Measurements from ENCODE around the gene GRB14.
"Not testable (repeated sequence)": the region's sequence is repeated elsewhere in the genome, so short reads cannot be mapped to it uniquely, and the experiment has no call there.

Gene GRB14

DNA sequence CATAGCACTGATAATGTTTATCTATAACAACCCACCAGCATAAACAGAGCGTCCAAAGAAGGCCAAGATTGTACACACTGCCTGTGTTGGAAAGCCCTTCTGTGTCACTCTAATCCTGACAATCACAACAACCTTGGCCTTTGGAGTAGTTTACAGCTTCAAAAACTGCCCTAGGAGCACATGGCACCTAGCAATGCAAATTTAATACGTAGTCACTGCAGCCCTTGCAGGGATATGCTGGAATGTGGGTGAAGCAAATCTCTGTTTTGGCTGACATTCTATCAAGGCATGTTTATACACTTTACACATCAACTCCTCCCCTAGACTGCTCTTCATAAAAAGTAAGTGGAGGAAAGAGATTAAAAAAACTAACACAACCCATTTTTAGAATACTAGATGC, 66.8 kb downstream of the GRB14 start:
- no peak for DNase-seq

DNA sequence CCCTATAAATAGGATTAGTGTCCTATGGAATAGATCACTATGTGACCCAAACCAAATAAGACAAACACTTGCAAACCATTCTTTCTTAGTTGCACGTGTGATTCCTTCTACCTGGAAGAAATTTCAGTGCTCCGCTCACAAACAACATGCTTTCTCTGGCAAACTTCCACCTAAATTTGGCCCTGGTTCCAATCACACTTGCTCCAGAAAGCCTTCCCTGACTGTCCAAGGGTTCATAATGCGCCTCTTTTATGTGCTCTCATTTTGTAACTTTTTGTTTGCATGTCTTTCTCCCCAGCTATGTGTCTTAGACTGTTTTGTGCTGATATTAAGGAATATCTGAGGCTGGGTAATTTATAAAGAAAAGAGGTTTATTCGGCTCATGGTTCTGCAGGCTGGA, 69.8 kb downstream of the GRB14 start:
- no peak for DNase-seq

DNA sequence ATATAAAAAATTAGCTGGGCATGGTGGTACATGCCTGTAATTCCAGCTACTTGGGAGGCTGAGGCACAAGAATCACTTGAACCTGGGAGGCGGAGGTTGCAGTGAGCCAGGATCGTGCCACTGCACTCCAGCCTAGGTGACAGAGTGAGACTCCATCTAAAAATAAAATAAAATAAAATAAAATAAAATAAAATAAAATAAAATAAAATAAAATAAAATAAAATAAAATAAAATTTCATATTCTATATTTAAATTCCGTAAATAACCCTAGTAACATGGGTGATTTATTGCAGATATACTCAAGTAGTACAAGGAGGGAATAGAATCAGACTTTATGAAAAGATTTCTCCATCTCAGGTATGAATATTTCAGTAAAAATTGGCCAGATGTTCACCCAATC, 71.6 kb downstream of the GRB14 start:
- DNase-seq, result not testable (repeated sequence)

DNA sequence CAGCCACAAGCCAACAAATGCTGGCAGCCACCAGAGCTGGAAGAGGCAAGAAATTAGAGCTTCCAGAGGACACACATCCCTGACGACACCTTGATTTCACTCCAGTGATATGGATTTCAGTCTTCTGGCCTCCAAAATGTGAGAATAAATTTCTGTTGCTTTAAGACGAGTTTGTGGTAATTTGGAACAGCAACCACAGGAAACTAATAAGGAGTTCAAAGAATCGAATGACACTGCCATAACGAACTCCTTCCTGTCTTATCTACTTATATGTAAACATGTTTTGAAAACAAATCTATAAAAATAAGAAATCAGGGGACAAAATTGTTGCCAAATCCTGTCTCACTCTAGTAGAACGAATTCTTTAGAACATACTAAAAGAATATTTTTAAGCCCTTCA, 75.8 kb downstream of the GRB14 start:
- no peak for DNase-seq

DNA sequence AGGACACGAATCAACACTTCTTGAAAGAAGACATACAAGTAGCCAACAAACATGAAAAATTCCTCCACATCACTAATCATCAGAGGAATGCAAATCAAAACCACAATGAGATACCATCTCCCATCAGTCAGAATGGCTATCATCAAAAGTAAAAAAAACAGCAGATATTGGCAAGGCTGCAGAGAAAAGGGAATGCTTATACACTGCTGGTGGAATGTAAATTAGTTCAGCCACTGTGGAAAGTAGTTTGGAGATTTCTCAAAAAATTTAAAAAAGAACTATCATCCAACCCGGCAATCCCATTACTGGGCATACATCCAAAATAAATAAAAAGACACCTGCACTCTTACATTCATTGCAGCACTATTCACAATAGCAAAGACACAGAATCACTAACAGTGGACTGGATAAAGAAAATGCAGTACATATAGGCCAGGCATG, 78.7 kb downstream of the GRB14 start:
- no peak for DNase-seq

DNA sequence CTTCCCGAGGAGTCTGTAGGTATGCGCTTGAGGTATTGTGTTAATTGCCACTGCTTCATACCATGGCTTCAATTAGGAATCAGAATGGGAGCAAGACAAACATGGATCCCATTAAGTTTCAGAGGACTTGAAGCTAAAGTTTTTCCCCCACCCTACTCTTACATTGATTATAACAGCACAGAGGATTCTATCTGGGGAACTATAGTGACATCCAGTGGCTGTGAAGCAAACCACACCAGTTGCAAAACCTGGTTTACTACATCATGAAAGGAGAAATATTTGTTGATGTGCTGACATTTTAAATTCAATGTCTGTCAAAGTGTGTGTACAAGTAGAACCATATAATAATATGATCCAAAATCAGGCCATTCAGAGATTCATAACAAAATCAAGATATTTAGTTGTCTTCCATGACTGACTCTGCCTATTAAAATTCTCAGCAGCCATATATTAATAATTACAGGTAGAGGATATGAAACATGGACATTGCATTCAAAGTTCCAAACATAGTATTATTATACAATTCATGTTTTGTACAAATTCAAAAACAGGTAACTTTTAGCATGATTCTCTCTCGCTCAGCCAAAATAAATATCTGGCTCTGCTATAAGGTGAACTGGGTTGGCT, 82.9 kb downstream of the GRB14 start:
- DNase-seq, result no peak

DNA sequence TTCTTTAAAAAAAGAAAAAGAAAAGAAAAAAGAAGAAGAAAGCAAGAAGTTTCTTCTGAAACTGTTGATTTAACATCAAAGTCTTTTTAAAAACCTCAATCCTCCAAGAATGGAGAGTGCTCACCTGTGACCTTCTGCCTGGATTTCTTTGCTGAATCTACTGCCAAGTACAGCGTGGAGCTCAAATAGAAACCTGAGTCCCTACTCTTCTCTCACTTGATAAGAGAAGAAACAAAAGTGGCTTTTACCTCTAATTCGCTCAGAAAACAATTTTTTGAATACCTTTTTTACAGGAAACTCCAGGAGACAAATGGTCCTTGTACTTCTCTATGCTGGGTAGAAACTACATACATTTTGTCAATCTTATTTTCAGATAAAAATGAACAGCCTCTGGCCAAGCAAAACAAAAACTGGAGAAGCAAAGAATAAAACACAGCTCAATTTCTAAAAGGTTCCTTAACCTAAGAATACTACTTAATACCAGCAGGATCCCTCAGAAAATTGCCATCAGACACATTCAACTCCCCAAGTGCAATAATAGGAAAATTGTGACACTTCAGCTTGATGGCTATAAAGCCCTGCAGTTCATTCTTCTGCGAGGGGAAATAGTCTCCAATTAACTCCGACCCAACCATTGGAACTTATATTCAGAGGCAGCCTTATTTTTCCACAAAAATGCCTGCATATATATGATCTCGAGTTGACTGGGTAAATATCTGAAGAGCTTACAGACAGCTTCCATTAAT, 85.8 kb downstream of the GRB14 start:
- DNase-seq, result no peak

DNA sequence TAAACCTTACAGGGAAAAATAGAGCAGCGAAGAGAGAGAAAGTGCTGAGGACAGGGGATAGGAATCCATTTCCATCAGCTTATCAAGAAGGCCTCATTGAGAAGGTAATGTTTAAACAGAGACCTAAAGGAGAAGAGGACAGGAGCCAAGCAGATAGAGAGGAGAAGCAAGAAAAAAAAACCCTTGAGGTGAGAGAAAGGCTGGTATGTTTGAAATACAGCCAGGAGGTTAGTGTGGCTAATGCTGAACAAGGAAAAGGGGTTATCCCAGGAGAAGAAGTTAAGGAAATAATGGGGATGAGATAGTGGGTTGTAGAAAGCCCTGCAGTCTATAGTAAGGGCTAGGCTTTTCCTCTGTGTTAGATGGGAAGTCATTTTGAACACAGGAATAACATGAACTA, 90.8 kb downstream of the GRB14 start:
- DNase-seq, result no peak

DNA sequence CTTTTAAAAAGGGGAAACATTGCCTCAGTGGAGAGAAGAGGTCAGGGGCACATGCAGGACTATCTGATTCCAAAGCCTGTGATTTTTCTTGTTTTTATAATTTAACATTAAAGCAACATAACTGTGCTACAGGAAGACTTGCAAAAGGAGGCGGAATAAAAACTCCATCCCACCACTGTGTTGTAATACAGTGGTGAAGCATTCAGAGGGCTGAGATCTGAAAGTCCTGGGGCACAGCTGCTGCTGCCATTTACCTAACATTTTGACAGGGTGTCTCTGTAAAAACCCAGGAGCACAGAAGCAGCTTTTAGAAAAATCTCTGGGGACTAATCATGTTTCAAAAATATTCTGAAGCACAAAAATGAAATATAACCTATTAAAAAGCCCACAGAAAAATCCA, 97.6 kb downstream of the GRB14 start:
- DNase-seq, result no peak

DNA sequence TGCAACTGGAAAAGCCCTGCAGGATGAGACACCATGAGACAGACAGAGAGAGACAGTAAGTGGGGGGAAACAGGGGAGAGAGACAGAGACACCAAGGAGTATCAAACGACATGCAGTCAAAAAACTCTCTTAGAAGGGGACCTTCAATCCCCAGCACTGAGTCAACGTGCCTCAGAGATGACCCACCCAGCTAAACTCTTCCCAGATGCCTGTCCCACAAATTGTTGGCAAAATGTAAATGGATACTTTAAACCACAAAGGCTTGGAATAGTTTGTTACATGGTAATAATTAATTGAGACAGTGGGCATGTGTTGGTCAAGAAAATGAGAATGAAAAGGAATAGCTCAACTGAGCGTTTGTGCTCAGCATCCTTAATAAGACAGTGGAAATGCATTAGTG, 98.3 kb downstream of the GRB14 start:
- no peak for DNase-seq

DNA sequence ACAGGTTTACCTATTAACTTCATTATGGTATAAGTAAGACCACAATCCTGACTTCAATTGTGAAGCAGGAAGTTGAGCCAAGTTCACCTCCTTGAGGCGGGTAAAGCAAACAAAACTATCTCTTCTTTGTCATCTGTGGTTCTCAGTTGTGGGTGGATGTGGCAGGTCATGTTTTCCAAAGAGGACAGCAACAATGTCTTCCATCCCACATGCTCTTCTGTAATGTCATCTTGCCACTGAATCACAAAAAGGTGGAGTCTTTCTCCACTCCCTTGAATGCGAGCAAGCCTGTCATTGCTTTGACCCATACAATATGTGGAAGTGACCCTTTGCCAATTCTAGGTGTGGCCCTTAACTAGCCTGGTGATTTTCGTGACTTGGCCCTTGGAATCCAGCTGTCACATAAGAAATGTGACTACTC, 98.7 kb downstream of the GRB14 start:
- DNase-seq, result no peak

DNA sequence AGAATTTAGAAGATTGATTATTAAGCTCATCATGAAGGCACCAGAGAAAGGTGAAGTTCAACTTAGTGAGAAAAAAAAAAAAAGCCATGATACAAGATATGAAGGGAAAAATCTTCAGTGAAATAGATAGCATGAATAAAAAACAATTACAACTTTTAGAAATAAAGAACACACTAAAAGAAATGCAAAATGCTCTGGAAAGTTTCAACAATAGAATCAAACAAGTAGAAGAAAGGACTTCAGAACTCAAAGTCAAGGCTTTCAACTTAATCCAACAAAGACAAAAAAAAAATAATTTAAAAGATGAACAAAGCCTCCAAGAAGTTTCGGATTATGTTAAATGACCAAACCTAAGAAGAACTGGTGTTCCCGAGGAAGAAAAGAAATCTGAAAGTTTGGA, 105.5 kb downstream of the GRB14 start:
- DNase-seq, result no peak

DNA sequence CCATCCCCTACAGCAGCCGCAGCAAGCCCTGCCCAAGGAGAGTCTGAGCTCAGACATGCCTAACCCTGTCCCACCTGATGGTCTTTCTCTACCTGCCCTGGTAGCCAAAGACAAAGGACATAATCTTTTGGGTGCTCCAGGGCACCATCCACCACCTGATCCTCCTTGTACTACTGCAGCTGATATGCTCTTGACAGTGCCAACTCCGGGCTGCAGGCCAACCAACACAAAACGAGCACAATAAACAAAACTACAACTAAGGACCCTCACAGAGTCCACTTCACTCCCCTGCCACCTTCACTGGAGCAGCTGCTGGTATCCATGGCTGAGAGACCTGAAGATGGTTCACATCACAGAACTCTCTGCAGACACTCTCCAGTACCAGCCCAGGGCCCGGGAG, 106.3 kb downstream of the GRB14 start:
- DNase-seq, result no peak

DNA sequence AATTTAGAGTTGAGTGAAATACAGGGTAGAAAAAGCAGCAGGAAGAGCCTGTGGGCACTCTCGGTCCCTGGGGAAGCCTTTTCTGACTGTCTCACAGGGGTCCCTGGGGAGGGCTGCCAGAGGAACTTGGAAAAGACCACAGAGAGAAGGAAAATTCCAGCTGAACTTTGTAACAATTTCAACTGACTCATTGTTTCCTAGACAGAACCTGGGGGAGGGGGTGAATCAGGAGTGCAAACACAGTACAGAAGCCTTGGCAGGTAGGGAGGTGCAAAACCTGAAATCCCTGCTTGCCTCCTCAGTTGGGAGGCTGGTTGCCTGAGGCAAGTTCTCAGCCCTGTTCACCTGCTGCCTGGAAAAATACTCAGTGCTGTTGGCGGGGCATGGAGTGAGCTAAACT, 106.8 kb downstream of the GRB14 start:
- no peak for DNase-seq

DNA sequence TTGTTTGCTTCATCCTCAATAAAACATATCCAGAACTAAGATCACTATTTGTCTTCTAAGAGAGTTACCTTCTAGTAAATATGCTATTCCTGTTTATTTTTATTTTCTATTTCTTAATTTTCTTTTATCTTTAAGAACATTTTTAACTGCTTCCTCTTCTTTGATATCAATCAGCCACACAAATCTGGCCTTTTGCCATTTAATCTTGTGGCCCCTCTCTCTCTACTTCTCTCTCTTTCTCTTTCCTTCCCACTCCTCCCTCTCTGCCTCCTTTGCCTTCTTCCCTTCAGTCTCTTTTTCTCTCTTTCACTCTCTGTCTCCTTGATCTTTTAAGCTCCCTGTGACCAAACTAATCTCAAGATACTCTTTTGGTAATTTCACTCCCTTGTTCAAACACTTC, 108.4 kb downstream of the GRB14 start:
- no peak for DNase-seq

DNA sequence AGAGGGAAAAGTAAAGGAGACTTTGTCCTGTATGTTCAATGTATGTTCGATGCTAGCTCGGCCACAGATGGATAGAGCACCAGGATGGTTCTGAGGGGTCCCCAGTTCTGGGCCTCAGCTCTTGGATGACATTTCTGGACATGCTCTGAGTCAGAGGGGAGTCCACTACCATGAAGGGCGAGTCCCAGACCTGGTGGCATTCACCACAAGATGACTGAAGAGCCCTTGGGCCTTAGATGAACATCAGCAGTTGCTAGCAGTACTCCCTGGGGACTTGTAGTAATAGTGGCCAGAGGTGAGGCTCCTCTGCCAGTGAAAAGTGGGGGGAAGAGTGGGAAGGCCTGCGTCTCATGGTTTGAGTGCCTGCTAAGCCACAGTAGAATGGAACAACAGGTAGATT, 109.5 kb downstream of the GRB14 start:
- no peak for DNase-seq

DNA sequence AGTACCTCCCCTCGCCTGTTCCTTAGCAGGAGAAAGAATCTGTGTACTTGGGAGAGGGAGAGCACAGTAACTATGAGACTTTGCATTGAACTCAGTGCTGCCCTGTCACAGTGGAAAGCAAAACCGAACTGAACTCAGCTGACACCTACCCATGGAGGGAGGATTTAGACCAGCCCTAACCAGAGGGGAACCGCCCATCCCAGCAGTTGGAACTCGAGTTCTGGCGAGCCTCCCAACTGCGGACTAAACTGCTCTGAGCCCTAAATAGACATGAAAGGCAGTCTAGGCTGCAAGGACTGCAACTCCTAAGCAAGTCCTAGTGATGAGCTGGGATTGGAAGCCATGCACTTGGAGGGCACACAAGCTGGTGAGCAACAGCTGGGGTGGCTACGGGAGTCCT, 110.4 kb downstream of the GRB14 start:
- no peak for DNase-seq

DNA sequence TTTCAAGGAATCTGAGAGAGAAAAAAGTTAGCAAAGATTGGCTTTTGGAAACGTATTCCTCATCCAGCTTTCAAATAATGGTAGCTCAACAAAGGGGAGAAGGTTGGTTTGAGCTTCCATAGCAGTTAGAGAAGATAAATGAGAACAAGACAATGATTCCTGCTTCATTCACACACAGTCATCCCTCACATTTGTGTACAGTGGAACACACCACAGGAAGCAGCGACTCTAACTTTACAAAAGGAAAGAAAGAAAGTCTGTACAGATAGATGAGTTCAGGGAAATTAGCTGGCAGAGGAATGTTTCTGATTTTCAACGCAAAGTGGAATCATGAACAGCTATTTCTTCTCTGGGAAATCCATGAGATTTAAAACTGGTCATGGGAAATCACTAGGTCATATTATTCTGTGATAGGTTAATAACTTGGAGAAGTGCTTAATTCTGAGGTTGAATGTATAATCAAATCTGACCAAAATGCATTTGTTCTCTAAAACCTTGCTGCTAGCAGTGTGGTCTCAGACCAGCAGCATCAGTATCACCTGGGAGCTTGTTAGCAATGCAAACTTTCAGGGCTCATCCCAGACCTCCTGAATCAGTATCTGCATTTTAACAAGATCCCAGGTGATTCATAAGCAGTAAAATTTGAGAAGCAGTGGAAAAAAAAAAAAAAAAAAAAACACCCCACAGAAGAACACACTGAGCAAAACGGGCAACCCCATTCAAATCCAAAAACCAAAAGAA, 112.0 kb downstream of the GRB14 start:
- DNase-seq, result no peak

DNA sequence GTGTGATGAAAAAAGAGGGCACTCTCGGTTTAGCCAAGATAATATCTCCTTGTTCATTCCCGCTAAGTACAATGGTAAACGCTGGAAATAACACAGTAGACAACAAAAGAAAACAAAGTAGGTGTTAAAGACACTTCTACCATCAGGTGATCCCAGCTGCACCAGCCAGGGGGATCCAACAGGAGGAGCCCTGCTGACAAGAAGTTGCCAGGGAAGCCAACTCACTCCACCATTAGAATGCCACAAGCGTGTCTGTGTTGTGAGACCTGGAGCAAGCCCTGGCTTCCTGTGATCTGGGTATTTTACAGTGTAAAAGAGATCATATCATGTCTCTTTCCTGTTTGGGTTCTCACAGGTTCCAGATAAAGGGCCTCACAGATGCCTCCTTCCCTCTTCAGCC, 117.0 kb downstream of the GRB14 start:
- DNase-seq, result no peak

DNA sequence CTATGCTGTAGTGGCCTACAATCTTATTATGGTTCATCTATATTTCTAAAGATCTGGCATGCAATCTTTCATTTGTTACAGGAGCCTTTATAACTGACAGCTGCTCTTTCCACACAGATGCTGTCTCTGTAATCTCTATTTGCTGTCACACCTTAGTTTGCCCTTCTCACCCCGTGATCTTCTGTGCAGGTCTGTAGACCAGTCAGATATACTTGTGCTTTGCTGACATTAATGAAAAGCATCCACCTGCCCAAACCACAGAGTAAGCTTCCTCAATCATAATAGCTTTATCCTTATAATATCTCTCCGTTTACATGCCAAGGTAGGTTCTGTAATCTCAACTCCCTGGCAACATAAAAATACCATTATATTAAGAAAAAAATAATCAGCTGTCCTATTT, 122.4 kb downstream of the GRB14 start:
- no peak for DNase-seq

DNA sequence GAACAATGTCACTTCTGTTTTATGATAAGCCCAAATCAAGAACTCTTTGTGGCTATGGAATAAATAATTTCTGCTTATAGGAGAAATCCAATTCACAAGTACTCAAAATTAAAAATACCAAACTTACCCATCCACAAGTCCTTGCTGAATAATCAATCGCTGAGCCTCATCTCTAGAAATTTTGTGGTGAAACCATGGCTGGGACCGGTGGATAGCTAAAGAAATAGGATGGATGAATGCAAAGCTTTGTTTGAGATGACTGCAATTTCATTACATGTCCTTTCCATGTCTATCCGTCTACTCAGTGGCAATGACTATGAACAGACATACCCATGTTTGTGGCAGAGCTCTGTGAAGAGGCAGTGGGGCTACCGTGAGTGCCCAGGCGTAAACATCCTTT, 124.4 kb downstream of the GRB14 start:
- DNase-seq, result no peak

DNA sequence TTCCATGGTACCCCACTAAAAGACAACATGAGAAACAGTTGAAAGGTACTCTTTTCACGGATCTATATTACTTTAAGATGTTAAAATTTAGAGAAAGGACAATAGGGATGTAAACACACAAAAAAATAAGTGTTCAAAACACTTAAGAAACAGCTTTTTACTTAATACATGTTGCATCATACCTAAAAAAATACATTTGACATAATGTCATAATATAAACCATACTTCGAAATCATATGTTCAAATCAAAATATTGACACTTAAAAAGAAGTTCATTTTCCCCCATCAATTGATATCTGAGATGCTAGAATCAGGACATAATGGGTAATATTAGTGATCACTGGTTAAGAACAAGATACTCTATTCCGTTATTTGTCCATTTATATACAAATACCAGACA, 124.9 kb downstream of the GRB14 start:
- no peak for DNase-seq

DNA sequence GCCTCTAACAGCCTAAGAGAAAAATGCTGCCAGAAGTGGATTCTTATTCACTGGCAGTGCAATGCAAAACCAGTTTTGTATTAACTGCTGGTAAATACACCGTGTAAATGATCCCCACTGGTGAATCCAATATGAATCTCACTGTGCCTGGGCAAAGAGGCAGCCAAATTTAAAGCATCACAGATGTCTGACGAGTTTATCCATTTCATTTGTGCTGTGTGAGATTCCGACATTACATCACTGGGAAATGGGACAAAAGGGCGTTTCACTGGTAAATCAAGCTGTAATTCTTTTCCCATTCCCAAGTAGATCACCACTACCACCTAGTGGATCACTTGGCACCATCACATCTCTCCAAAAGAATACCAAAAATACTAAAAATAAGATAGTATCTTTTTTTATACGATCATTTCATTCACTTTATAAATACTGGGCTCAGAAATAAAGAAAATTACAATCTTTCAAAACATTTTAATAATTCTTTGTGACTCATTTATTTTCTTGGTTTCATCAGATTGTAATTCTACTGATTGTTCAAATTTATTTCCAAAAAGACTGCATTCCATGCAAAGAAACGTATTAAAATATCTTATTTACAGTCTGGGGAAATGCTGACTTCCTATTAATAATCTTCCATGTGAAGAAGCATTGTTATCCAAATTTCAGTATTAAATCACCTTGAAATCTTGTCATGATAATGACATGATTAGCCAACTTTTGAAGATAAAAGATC, 125.6 kb downstream of the GRB14 start:
- DNase-seq, result no peak

DNA sequence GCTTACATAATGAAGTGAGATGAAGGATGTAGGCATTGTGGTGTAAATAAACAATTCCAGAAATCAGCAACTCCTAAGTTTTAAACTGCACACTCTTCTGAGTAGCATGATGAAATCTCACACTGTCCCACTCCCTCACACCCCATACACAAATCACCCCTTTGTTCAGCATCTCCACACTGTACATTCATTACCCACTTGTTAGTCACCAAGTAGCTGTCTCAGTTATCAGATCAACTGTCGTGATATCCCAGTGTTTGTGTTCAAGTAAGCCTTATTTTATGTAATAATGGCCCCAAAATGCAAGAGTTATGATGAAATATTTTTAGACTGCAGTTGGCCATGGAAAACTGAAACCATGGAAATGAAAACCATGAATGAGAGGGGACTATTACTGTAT, 135.7 kb downstream of the GRB14 start:
- no peak for DNase-seq
